Measurements from ENCODE around the gene DDX10.
"Not testable (repeated sequence)": the region's sequence is repeated elsewhere in the genome, so short reads cannot be mapped to it uniquely, and the experiment has no call there.

Gene DDX10

GRCh38 chr11:108752297-108752751, 87.5 kb downstream of the DDX10 start:
- Histone ChIP-seq H3K4me1 (ENCODE audit: insufficient read depth, low read length) (no peaks in the 10 kb centered on the region), H3K36me3 (ENCODE audit: insufficient read depth, low read length) (no peaks in the 10 kb centered on the region), H3K9me3 (ENCODE audit: low read length) (no peaks in the 10 kb centered on the region), H3K27me3 (ENCODE audit: control insufficient read depth in 1 of 2, insufficient read depth in 2 of 2, low read length in 2 of 2) (no peaks in the 10 kb centered on the region), H3K9ac (ENCODE audit: low read length) (no peak overlapping the region), H3K27ac (ENCODE audit: low read depth, low read length) (no peak overlapping the region), H3K4me3 (ENCODE audit: low read depth in 1 of 2, low read length in 2 of 2) (no peak overlapping the region)

- no peaks in the 10 kb centered on the region for H3K36me3 ChIP-seq (ENCODE audit: insufficient read depth, low read length)
- H3K4me1 ChIP-seq (ENCODE audit: insufficient read depth, low read length) = no peaks in the 10 kb centered on the region
- no peaks in the 10 kb centered on the region for H3K27me3 ChIP-seq (ENCODE audit: control insufficient read depth in 1 of 2, insufficient read depth in 2 of 2, low read length in 2 of 2)
- H3K4me3 ChIP-seq (ENCODE audit: low read depth in 1 of 2, low read length in 2 of 2) = no peak overlapping the region
- H3K9me3 ChIP-seq (ENCODE audit: low read length) = no peaks in the 10 kb centered on the region
- H3K27ac ChIP-seq (ENCODE audit: low read depth, low read length) = no peak overlapping the region
- no peak overlapping the region for H3K9ac ChIP-seq (ENCODE audit: low read length)
Measured at GRCh38 chr11:108754901-108755625, 90.2 kb downstream of the DDX10 start.

GRCh38 chr11:108757630-108758029, 92.8 kb downstream of the DDX10 start:
- H3K27ac ChIP-seq (ENCODE audit: low read depth, low read length) = no peak overlapping the region
- no peaks in the 10 kb centered on the region for H3K27me3 ChIP-seq (ENCODE audit: control insufficient read depth in 1 of 2, insufficient read depth in 2 of 2, low read length in 2 of 2)

GRCh38 chr11:108758458-108758857, 93.6 kb downstream of the DDX10 start:
- H3K9me3 ChIP-seq (ENCODE audit: low read length) = no peaks in the 10 kb centered on the region
- H3K9ac ChIP-seq (ENCODE audit: low read length) = no peak overlapping the region
- H3K4me3 ChIP-seq (ENCODE audit: low read depth in 1 of 2, low read length in 2 of 2) = no peak overlapping the region
- no peak overlapping the region for H3K27ac ChIP-seq (ENCODE audit: low read depth, low read length)
- H3K4me1 ChIP-seq (ENCODE audit: insufficient read depth, low read length) = no peaks in the 10 kb centered on the region
- no peaks in the 10 kb centered on the region for H3K27me3 ChIP-seq (ENCODE audit: control insufficient read depth in 1 of 2, insufficient read depth in 2 of 2, low read length in 2 of 2)
- no peaks in the 10 kb centered on the region for H3K36me3 ChIP-seq (ENCODE audit: insufficient read depth, low read length)

More at GRCh38 chr11:108757630-108758029, 92.8 kb downstream of the DDX10 start:
- no peak overlapping the region for H3K4me3 ChIP-seq (ENCODE audit: low read depth in 1 of 2, low read length in 2 of 2)
- no peak overlapping the region for H3K9ac ChIP-seq (ENCODE audit: low read length)
- H3K9me3 ChIP-seq (ENCODE audit: low read length) = no peaks in the 10 kb centered on the region
- H3K36me3 ChIP-seq (ENCODE audit: insufficient read depth, low read length) = no peaks in the 10 kb centered on the region
- no peaks in the 10 kb centered on the region for H3K4me1 ChIP-seq (ENCODE audit: insufficient read depth, low read length)

- H3K4me1 ChIP-seq (ENCODE audit: insufficient read depth, low read length) = no peaks in the 10 kb centered on the region
- H3K36me3 ChIP-seq (ENCODE audit: insufficient read depth, low read length) = no peaks in the 10 kb centered on the region
- no peaks in the 10 kb centered on the region for H3K27me3 ChIP-seq (ENCODE audit: control insufficient read depth in 1 of 2, insufficient read depth in 2 of 2, low read length in 2 of 2)
- no peak overlapping the region for H3K27ac ChIP-seq (ENCODE audit: low read depth, low read length)
- H3K9me3 ChIP-seq (ENCODE audit: low read length) = no peaks in the 10 kb centered on the region
- H3K9ac ChIP-seq (ENCODE audit: low read length) = no peak overlapping the region
- H3K4me3 ChIP-seq (ENCODE audit: low read depth in 1 of 2, low read length in 2 of 2) = no peak overlapping the region
Measured at GRCh38 chr11:108766596-108767173, 101.8 kb downstream of the DDX10 start.

- Histone ChIP-seq H3K36me3 (ENCODE audit: insufficient read depth, low read length) (no peaks in the 10 kb centered on the region), H3K27ac (ENCODE audit: low read depth, low read length) (no peak overlapping the region), H3K27me3 (ENCODE audit: control insufficient read depth in 1 of 2, insufficient read depth in 2 of 2, low read length in 2 of 2) (no peaks in the 10 kb centered on the region), H3K4me1 (ENCODE audit: insufficient read depth, low read length) (no peaks in the 10 kb centered on the region), H3K4me3 (ENCODE audit: low read depth in 1 of 2, low read length in 2 of 2) (no peak overlapping the region), H3K9ac (ENCODE audit: low read length) (no peak overlapping the region), H3K9me3 (ENCODE audit: low read length) (no peaks in the 10 kb centered on the region)
Measured at GRCh38 chr11:108768370-108768769, 103.5 kb downstream of the DDX10 start.

- Histone ChIP-seq H3K36me3 (ENCODE audit: insufficient read depth, low read length) (no peaks in the 10 kb centered on the region), H3K27me3 (ENCODE audit: control insufficient read depth in 1 of 2, insufficient read depth in 2 of 2, low read length in 2 of 2) (no peaks in the 10 kb centered on the region), H3K27ac (ENCODE audit: low read depth, low read length) (no peak overlapping the region), H3K9me3 (ENCODE audit: low read length) (no peaks in the 10 kb centered on the region), H3K4me1 (ENCODE audit: insufficient read depth, low read length) (no peaks in the 10 kb centered on the region), H3K9ac (ENCODE audit: low read length) (no peak overlapping the region), H3K4me3 (ENCODE audit: low read depth in 1 of 2, low read length in 2 of 2) (no peak overlapping the region)
Measured at GRCh38 chr11:108768964-108769363, 104.1 kb downstream of the DDX10 start.

GRCh38 chr11:108774037-108774730, 109.3 kb downstream of the DDX10 start:
- Histone ChIP-seq H3K4me1 (ENCODE audit: insufficient read depth, low read length) (no peaks in the 10 kb centered on the region), H3K27ac (ENCODE audit: low read depth, low read length) (no peak overlapping the region), H3K4me3 (ENCODE audit: low read depth in 1 of 2, low read length in 2 of 2) (no peak overlapping the region), H3K36me3 (ENCODE audit: insufficient read depth, low read length) (no peaks in the 10 kb centered on the region), H3K9ac (ENCODE audit: low read length) (no peak overlapping the region), H3K9me3 (ENCODE audit: low read length) (no peaks in the 10 kb centered on the region), H3K27me3 (ENCODE audit: control insufficient read depth in 1 of 2, insufficient read depth in 2 of 2, low read length in 2 of 2) (no peaks in the 10 kb centered on the region)

GRCh38 chr11:108775324-108775723, 110.5 kb downstream of the DDX10 start:
- Histone ChIP-seq H3K9ac (ENCODE audit: low read length) (no peak overlapping the region), H3K36me3 (ENCODE audit: insufficient read depth, low read length) (no peaks in the 10 kb centered on the region), H3K27me3 (ENCODE audit: control insufficient read depth in 1 of 2, insufficient read depth in 2 of 2, low read length in 2 of 2) (no peaks in the 10 kb centered on the region), H3K4me1 (ENCODE audit: insufficient read depth, low read length) (no peaks in the 10 kb centered on the region), H3K27ac (ENCODE audit: low read depth, low read length) (no peak overlapping the region), H3K4me3 (ENCODE audit: low read depth in 1 of 2, low read length in 2 of 2) (no peak overlapping the region), H3K9me3 (ENCODE audit: low read length) (no peaks in the 10 kb centered on the region)

GRCh38 chr11:108779147-108779546, 114.3 kb downstream of the DDX10 start:
- H3K4me3 ChIP-seq (ENCODE audit: low read depth in 1 of 2, low read length in 2 of 2); H3K9ac ChIP-seq (ENCODE audit: low read length); H3K4me1 ChIP-seq (ENCODE audit: insufficient read depth, low read length); H3K27me3 ChIP-seq (ENCODE audit: control insufficient read depth in 1 of 2, insufficient read depth in 2 of 2, low read length in 2 of 2); H3K27ac ChIP-seq (ENCODE audit: low read depth, low read length); H3K9me3 ChIP-seq (ENCODE audit: low read length); H3K36me3 ChIP-seq (ENCODE audit: insufficient read depth, low read length): not testable (repeated sequence)

GRCh38 chr11:108780119-108780518, 115.2 kb downstream of the DDX10 start:
- no peaks in the 10 kb centered on the region for H3K4me1 ChIP-seq (ENCODE audit: insufficient read depth, low read length)
- no peaks in the 10 kb centered on the region for H3K27me3 ChIP-seq (ENCODE audit: control insufficient read depth in 1 of 2, insufficient read depth in 2 of 2, low read length in 2 of 2)
- H3K27ac ChIP-seq (ENCODE audit: low read depth, low read length) = no peak overlapping the region
- no peak overlapping the region for H3K4me3 ChIP-seq (ENCODE audit: low read depth in 1 of 2, low read length in 2 of 2)
- H3K36me3 ChIP-seq (ENCODE audit: insufficient read depth, low read length) = no peaks in the 10 kb centered on the region
- peaks cover under 1% of the 10 kb centered on the region for H3K9me3 ChIP-seq (ENCODE audit: low read length)
- H3K9ac ChIP-seq (ENCODE audit: low read length) = no peak overlapping the region

All from muscle layer of colon (tissue), 2 donors.